ENCODE data around the gene TMEM26.

DNA sequence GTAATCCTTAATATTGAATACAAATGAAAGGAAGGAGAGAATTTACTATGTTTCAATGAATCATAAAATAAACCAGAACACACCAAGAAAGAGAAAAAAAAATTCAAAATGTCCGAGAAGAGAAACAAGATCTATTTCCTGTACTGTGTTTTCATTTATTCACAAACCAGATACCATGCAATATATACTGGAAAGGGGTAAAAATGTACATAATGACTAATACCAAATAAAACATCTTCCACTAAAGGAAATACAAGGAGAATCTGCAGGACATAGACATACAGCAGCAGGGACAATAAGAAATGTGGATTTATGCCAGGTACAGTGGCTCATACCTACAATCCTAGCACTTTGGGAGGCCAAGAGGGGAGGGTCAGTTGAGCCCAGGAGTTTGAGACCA is 24.3 kb upstream of the TMEM26 start:
- TF ChIP-seq CENPX (CRISPR knock-in tag; IDR thresholded peaks at IDR 0.05): no peak
- no peak for TF ChIP-seq EZH2 (conservative IDR thresholded peaks at IDR 0.05; ENCODE audit: low read depth, low read length)
- no peak for TF ChIP-seq MTF1 (CRISPR knock-in tag; IDR thresholded peaks at IDR 0.05)
- TF ChIP-seq, protein P1, sequence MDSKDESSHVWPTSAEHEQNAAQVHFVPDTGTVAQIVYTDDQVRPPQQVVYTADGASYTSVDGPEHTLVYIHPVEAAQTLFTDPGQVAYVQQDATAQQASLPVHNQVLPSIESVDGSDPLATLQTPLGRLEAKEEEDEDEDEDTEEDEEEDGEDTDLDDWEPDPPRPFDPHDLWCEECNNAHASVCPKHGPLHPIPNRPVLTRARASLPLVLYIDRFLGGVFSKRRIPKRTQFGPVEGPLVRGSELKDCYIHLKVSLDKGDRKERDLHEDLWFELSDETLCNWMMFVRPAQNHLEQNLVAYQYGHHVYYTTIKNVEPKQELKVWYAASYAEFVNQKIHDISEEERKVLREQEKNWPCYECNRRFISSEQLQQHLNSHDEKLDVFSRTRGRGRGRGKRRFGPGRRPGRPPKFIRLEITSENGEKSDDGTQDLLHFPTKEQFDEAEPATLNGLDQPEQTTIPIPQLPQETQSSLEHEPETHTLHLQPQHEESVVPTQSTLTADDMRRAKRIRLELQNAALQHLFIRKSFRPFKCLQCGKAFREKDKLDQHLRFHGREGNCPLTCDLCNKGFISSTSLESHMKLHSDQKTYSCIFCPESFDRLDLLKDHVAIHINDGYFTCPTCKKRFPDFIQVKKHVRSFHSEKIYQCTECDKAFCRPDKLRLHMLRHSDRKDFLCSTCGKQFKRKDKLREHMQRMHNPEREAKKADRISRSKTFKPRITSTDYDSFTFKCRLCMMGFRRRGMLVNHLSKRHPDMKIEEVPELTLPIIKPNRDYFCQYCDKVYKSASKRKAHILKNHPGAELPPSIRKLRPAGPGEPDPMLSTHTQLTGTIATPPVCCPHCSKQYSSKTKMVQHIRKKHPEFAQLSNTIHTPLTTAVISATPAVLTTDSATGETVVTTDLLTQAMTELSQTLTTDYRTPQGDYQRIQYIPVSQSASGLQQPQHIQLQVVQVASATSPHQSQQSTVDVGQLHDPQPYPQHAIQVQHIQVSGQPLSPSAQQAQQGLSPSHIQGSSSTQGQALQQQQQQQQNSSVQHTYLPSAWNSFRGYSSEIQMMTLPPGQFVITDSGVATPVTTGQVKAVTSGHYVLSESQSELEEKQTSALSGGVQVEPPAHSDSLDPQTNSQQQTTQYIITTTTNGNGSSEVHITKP (CRISPR knock-in tag; IDR thresholded peaks at IDR 0.05; ENCODE audit: low read depth): no peak
- no peak for TF ChIP-seq ZNF337 (CRISPR knock-in tag; IDR thresholded peaks at IDR 0.05; ENCODE audit: borderline replicate concordance, low read depth)
- TF ChIP-seq, protein P2, sequence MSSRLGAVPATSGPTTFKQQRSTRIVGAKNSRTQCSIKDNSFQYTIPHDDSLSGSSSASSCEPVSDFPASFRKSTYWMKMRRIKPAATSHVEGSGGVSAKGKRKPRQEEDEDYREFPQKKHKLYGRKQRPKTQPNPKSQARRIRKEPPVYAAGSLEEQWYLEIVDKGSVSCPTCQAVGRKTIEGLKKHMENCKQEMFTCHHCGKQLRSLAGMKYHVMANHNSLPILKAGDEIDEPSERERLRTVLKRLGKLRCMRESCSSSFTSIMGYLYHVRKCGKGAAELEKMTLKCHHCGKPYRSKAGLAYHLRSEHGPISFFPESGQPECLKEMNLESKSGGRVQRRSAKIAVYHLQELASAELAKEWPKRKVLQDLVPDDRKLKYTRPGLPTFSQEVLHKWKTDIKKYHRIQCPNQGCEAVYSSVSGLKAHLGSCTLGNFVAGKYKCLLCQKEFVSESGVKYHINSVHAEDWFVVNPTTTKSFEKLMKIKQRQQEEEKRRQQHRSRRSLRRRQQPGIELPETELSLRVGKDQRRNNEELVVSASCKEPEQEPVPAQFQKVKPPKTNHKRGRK (CRISPR knock-in tag; IDR thresholded peaks at IDR 0.05): no peak
- TF ChIP-seq IRF2 (CRISPR knock-in tag; IDR thresholded peaks at IDR 0.05): no peak
- TF ChIP-seq, protein P3, sequence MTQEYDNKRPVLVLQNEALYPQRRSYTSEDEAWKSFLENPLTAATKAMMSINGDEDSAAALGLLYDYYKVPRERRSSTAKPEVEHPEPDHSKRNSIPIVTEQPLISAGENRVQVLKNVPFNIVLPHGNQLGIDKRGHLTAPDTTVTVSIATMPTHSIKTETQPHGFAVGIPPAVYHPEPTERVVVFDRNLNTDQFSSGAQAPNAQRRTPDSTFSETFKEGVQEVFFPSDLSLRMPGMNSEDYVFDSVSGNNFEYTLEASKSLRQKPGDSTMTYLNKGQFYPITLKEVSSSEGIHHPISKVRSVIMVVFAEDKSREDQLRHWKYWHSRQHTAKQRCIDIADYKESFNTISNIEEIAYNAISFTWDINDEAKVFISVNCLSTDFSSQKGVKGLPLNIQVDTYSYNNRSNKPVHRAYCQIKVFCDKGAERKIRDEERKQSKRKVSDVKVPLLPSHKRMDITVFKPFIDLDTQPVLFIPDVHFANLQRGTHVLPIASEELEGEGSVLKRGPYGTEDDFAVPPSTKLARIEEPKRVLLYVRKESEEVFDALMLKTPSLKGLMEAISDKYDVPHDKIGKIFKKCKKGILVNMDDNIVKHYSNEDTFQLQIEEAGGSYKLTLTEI (CRISPR knock-in tag; conservative IDR thresholded peaks at IDR 0.05): no peak
- TF ChIP-seq ZNF263 (CRISPR knock-in tag; IDR thresholded peaks at IDR 0.05): no peak
- TF ChIP-seq MTA1 (CRISPR knock-in tag; IDR thresholded peaks at IDR 0.05; ENCODE audit: borderline replicate concordance): no peak
- TF ChIP-seq, protein P4, sequence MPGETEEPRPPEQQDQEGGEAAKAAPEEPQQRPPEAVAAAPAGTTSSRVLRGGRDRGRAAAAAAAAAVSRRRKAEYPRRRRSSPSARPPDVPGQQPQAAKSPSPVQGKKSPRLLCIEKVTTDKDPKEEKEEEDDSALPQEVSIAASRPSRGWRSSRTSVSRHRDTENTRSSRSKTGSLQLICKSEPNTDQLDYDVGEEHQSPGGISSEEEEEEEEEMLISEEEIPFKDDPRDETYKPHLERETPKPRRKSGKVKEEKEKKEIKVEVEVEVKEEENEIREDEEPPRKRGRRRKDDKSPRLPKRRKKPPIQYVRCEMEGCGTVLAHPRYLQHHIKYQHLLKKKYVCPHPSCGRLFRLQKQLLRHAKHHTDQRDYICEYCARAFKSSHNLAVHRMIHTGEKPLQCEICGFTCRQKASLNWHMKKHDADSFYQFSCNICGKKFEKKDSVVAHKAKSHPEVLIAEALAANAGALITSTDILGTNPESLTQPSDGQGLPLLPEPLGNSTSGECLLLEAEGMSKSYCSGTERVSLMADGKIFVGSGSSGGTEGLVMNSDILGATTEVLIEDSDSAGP (CRISPR knock-in tag; IDR thresholded peaks at IDR 0.05; ENCODE audit: borderline replicate concordance): no peak
- TF ChIP-seq ARNT2 (CRISPR knock-in tag; IDR thresholded peaks at IDR 0.05; ENCODE audit: low read depth): no peak
- TF ChIP-seq ZNF598 (CRISPR knock-in tag; IDR thresholded peaks at IDR 0.05; ENCODE audit: borderline replicate concordance): no peak
